HG03521 (cell line): ENCODE data around the gene AMMECR1L.
"Not testable (repeated sequence)": the region's sequence is repeated elsewhere in the genome, so short reads cannot be mapped to it uniquely, and the experiment has no call there.

Experiments
- ATAC-seq: cut with Tn5 transposase; IDR thresholded peaks from one replicate; pipeline ENCODE4 v1.9.1; 2021; ENCODE audit warnings: mild to moderate bottlenecking, moderate library complexity; ENCODE audit not compliant: unreplicated experiment

Gene AMMECR1L

GRCh38 chr2:127885780-127886592 lies at the start of gene AMMECR1L:
Gene AMMECR1L, minus strand, starts transcription at chr2:127885956. Its CDS starts 11,722 bp downstream, at chr2:127874234.
- ATAC-seq = peak; percentile 84

GRCh38 chr2:127935337-127935736 lies 49.6 kb upstream of the AMMECR1L start:
- no peak for ATAC-seq

GRCh38 chr2:127932199-127932876 lies 46.6 kb upstream of the AMMECR1L start:
- ATAC-seq = no peak

- no peak for ATAC-seq
These were observed 43.7 kb upstream of the AMMECR1L start for GRCh38 chr2:127929449-127929848.

GRCh38 chr2:127927384-127927783 lies 41.6 kb upstream of the AMMECR1L start:
- ATAC-seq = no peak

- no peak for ATAC-seq
These were observed 32.2 kb upstream of the AMMECR1L start for GRCh38 chr2:127917916-127918315.

GRCh38 chr2:127913808-127914457 lies 28.2 kb upstream of the AMMECR1L start:
- ATAC-seq = no peak

- no peak for ATAC-seq
These were observed 26.0 kb upstream of the AMMECR1L start for GRCh38 chr2:127911737-127912136.

GRCh38 chr2:127910415-127910814 lies 24.7 kb upstream of the AMMECR1L start:
- no peak for ATAC-seq

GRCh38 chr2:127909019-127909418 lies 23.3 kb upstream of the AMMECR1L start:
- no peak for ATAC-seq

- not testable (repeated sequence) for ATAC-seq
These were observed 22.1 kb upstream of the AMMECR1L start for GRCh38 chr2:127907733-127908400.

- ATAC-seq = no peak
These were observed 20.6 kb upstream of the AMMECR1L start for GRCh38 chr2:127906206-127906926.

GRCh38 chr2:127901339-127902056 lies 15.7 kb upstream of the AMMECR1L start:
- no peak for ATAC-seq

- no peak for ATAC-seq
These were observed 11.9 kb upstream of the AMMECR1L start for GRCh38 chr2:127897531-127898211.

- no peak for ATAC-seq
These were observed 7.7 kb upstream of the AMMECR1L start for GRCh38 chr2:127893494-127893893.

GRCh38 chr2:127893033-127893432 lies 7.3 kb upstream of the AMMECR1L start:
- ATAC-seq = no peak

GRCh38 chr2:127891811-127892210 lies 6.1 kb upstream of the AMMECR1L start:
- ATAC-seq = no peak

- ATAC-seq = not testable (repeated sequence)
These were observed 5.0 kb upstream of the AMMECR1L start for GRCh38 chr2:127890756-127891155.

- no peak for ATAC-seq
These were observed 3.0 kb upstream of the AMMECR1L start for GRCh38 chr2:127888772-127889171.
